GM12878 (cell line): ENCODE results near the gene COL23A1. TPM values are rescaled to one million over a fixed set of nuclear protein-coding genes. Genes with fewer than 3 reads are reported as not detected.

ENCODE experiments used
- ATAC-seq: fragments of 200-7000 bp; cut with Tn5 transposase; 3 replicates; pipeline ENCODE4 v1.9.1; 2020; ENCODE audit warnings: mild to moderate bottlenecking, moderate library complexity
- BruUV-seq: library from RNA; stranded (reverse); fragments of 400-500 nt; replicated peaks from 2 replicates; lab custom pipeline; 2021; lab: Mats Ljungman, UMichigan
- CTCF ChIA-PET: fragments of 300-600 bp; sonication (Branson Sonifier 250); formaldehyde crosslinking; extraction: SDS; loops from one replicate; lab custom pipeline; 2021; ENCODE audit warnings: inconsistent platforms; lab: Yijun Ruan, JAX
- POLR2A ChIA-PET: fragments of 350-600 bp; formaldehyde crosslinking; extraction: SDS; loops from one replicate; lab custom pipeline; 2021; ENCODE audit warnings: inconsistent platforms; lab: Charles Lee
- RAD21 ChIA-PET: fragments of 300-600 bp; sonication (Branson Sonifier 250); formaldehyde crosslinking; loops from one replicate; lab custom pipeline; 2023; ENCODE audit warnings: antibody characterized with exemption; ENCODE audit not compliant: unreplicated experiment; lab: Charles Lee
- SMC1A ChIA-PET: fragments of 300-600 bp; sonication (Branson Sonifier 250); formaldehyde crosslinking; loops from one replicate; lab custom pipeline; 2023; ENCODE audit not compliant: unreplicated experiment, uncharacterized antibody; lab: Charles Lee
- DNase-seq: peaks from one replicate; pipeline ENCODE4 v3.0.0-alpha.2; 2011; ENCODE audit warnings: low read depth, low spot score
- FAIRE-seq: peaks from 3 replicates; lab custom pipeline; 2011; peaks lifted over from hg19 to GRCh38; lab: Jason Lieb, UNC
- H2AFZ ChIP-seq: 2 replicates; pipeline ENCODE4 v1.6.0; 2011; ENCODE audit warnings: low read depth, low read length, control low read depth; ENCODE audit not compliant: control insufficient read depth
- H3K27ac ChIP-seq: 2 replicates; pipeline ENCODE4 v1.5.1; 2011; ENCODE audit warnings: control low read depth; ENCODE audit not compliant: control insufficient read depth, insufficient read depth
- H3K27me3 ChIP-seq, 2 experiments: replicated peaks in 1 of 2; 2 replicates each; pipeline versions ENCODE4 v1.6.0 to v1.6.1; 2011; ENCODE audit warnings: low read length in 1 of 2; ENCODE audit not compliant: control insufficient read depth in 2 of 2, insufficient read depth in 2 of 2
- H3K36me3 ChIP-seq, 2 experiments: 2 replicates each; pipeline ENCODE4 v1.5.1; 2011; ENCODE audit warnings: low read length in 1 of 2; ENCODE audit not compliant: control insufficient read depth in 2 of 2, insufficient read depth in 2 of 2
- H3K4me1 ChIP-seq: 2 replicates; pipeline ENCODE4 v1.6.1; 2011; ENCODE audit warnings: mild to moderate bottlenecking, low read length, moderate library complexity, mixed read lengths; ENCODE audit not compliant: control insufficient read depth, insufficient read depth
- H3K4me2 ChIP-seq: 2 replicates; pipeline ENCODE4 v1.6.0; 2011; ENCODE audit warnings: control low read depth; ENCODE audit not compliant: control insufficient read depth, insufficient read depth
- H3K4me3 ChIP-seq: fragments of 200-600 bp; sonication (generic); 2 replicates; pipeline ENCODE4 v1.5.1; 2016
- H3K79me2 ChIP-seq: 2 replicates; pipeline ENCODE4 v1.6.0; 2011; ENCODE audit warnings: low read length; ENCODE audit not compliant: control insufficient read depth, insufficient read depth
- H3K9ac ChIP-seq: 2 replicates; pipeline ENCODE4 v1.8.0; 2011; ENCODE audit warnings: low read length, control low read depth, mixed read lengths; ENCODE audit not compliant: control insufficient read depth, insufficient read depth
- H3K9me3 ChIP-seq: replicated peaks from 3 replicates; pipeline ENCODE4 v1.5.1; 2011; ENCODE audit warnings: mild to moderate bottlenecking, low read length; ENCODE audit not compliant: control insufficient read depth, insufficient read depth
- H4K20me1 ChIP-seq: 2 replicates; pipeline ENCODE4 v1.6.0; 2011; ENCODE audit not compliant: control insufficient read depth, insufficient read depth
- CTCF ChIP-seq, 3 experiments: IDR thresholded peaks in 2 of 3; conservative IDR thresholded peaks in 1 of 3; 2 replicates each; pipeline ENCODE4 v1.5.1; 2011; ENCODE audit warnings: low read depth in 3 of 3, low read length in 3 of 3, mild to moderate bottlenecking in 3 of 3, control low read depth in 2 of 3, moderate library complexity in 2 of 3, inconsistent platforms in 1 of 3, mixed read lengths in 1 of 3; ENCODE audit not compliant: control insufficient read depth in 2 of 3, insufficient read depth in 1 of 3; ENCODE audit errors: extremely low read depth in 1 of 3
- EP300 ChIP-seq, 2 experiments: fragments of 150-350 bp in 1 of 2; IDR thresholded peaks; 2 replicates each; pipeline ENCODE4 v1.6.1; 2011 to 2012; ENCODE audit warnings: low read depth in 2 of 2, low read length in 2 of 2, borderline replicate concordance in 1 of 2, improper control_type of control experiment in 1 of 2, inconsistent platforms in 1 of 2; ENCODE audit not compliant: control insufficient read depth in 1 of 2
- FOXK2 ChIP-seq: fragments of 450-650 bp; IDR thresholded peaks from 2 replicates; pipeline ENCODE4 v1.6.1; 2017; ENCODE audit warnings: mild to moderate bottlenecking, moderate library complexity
- MEF2B ChIP-seq: fragments of 450-650 bp; IDR thresholded peaks from 2 replicates; pipeline ENCODE4 v1.6.1; 2018; ENCODE audit warnings: mild to moderate bottlenecking, moderate library complexity; ENCODE audit not compliant: partially characterized antibody, poor library complexity, severe bottlenecking
- NFYB ChIP-seq: IDR thresholded peaks from 2 replicates; pipeline ENCODE4 v1.6.1; 2011; ENCODE audit warnings: low read depth, mild to moderate bottlenecking, low read length, improper control_type of control experiment, moderate library complexity; ENCODE audit not compliant: insufficient read depth
- POU2F2 ChIP-seq: IDR thresholded peaks from 3 replicates; pipeline ENCODE4 v1.6.1; 2011; ENCODE audit warnings: low read depth, mild to moderate bottlenecking, low read length, borderline replicate concordance
- RBBP5 ChIP-seq: fragments of 200-600 bp; sonication (generic); conservative IDR thresholded peaks from 2 replicates; pipeline ENCODE4 v1.6.1; 2016
- SIX5 ChIP-seq: IDR thresholded peaks from 2 replicates; pipeline ENCODE4 v1.6.1; 2011; ENCODE audit warnings: mild to moderate bottlenecking, low read depth, low read length, moderate library complexity; ENCODE audit not compliant: severe bottlenecking
- SMC3 ChIP-seq: IDR thresholded peaks from 2 replicates; pipeline ENCODE4 v1.6.1; 2011; ENCODE audit warnings: low read length, improper control_type of control experiment, borderline replicate concordance
- SPI1 ChIP-seq: IDR thresholded peaks from 2 replicates; pipeline ENCODE4 v1.6.1; 2011; ENCODE audit warnings: low read depth, mild to moderate bottlenecking, low read length, moderate library complexity, borderline replicate concordance; ENCODE audit not compliant: insufficient read depth
- YY1 ChIP-seq: IDR thresholded peaks from 2 replicates; pipeline ENCODE4 v1.6.1; 2011; ENCODE audit warnings: low read depth, mild to moderate bottlenecking, low read length
- ZNF274 ChIP-seq: IDR thresholded peaks from one replicate; pipeline ENCODE4 v1.8.0; 2011; ENCODE audit not compliant: insufficient read length, insufficient read depth
- WGBS: methylation state at CpG from one replicate; pipeline ENCODE4 v1.1.6; 2016; ENCODE audit warnings: low lambda C conversion rate; ENCODE audit not compliant: insufficient replicate concordance, insufficient coverage; ENCODE audit errors: missing lambda C conversion rate; 5-methylcytosine and 5-hydroxymethylcytosine counted together
- in situ Hi-C: fragments of 300-500 bp; cut with MboI; formaldehyde crosslinking; loops from 9 replicates; pipeline ENCODE4 v1.14.3; 2018; ENCODE audit warnings: mixed read lengths
- intact Hi-C: fragments of 100-400 bp; cut with micrococcal nuclease; formaldehyde crosslinking; loops from one replicate; pipeline ENCODE4 v1.14.2; 2022; ENCODE audit not compliant: unreplicated experiment
- polyA plus RNA-seq, 11 experiments: library from polyadenylated mRNA; depleted of rRNA in 4 of 11; unstranded in 6 of 11; stranded (reverse) in 5 of 11; fragments of >200 nt; fragmentation: Nextera tagmentation in 4 of 11; fragmentation: Illumina TruSeq in 1 of 11; extraction: Ambion mirVana in 4 of 11; extraction: Trizol in 1 of 11; gene quantifications; 1 replicate in 1 of 11; 2 replicates in 10 of 11; pipeline versions ENCODE4 v1.2.1 to v1.2.3, GENCODE V29; 2011 to 2016; ENCODE audit warnings: inconsistent platforms in 2 of 11, missing spikeins in 2 of 11, low read depth in 1 of 11
- total RNA-seq, 4 experiments: library from RNA; depleted of rRNA in 3 of 4; stranded (reverse); fragments of >200 nt in 3 of 4; fragmentation: Illumina TruSeq in 1 of 4; extraction: Trizol in 1 of 4; gene quantifications; 2 replicates each; pipeline versions ENCODE4 v1.2.1 to v1.2.3, GENCODE V29; 2013 to 2021
- TF ChIP-seq, protein P1 (sequence below): fragments of 450-650 bp; IDR thresholded peaks from 2 replicates; pipeline ENCODE4 v1.6.1; 2016; ENCODE audit warnings: mild to moderate bottlenecking
- TF ChIP-seq, protein P2 (sequence below): fragments of 450-650 bp; formaldehyde crosslinking; IDR thresholded peaks from 2 replicates; pipeline ENCODE4 v1.4.0; 2022; ENCODE audit warnings: mild to moderate bottlenecking, moderate library complexity

COL23A1 gene
- total and polyA plus RNA-seq, 10 of the 15 experiments (the other 5 are each of a cell fraction or from before 2014, with no cell fraction given): 0.03 to 0.83 (median 0.09) TPM; not detected in 5

DNA sequence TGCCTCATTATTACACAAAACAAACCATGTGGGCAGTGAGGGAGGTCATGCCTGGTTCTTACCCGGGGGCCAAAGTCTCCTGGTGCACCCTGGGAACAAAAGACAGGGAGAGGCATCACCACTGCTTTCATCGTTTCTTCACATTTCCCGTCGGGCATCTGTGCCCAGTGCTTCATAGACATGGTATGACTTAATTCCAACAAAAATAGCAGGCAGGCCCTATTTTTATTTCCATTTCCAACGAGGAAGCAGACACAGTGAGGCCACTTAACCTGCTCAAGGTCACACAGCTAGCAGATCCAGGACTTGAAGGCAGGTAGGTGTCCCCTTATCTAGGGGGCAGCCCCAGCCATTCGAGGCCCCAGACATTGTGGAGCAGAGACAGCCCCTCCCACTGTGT lies 322.9 kb downstream of the COL23A1 start:
- Histone ChIP-seq H3K9ac (no peak overlapping the region), H3K27ac (no peak overlapping the region), H3K27me3 (no peaks in the 10 kb centered on the region; a peak in 2 of 4 replicates), H2AFZ (no peak overlapping the region), H3K9me3 (no peaks in the 10 kb centered on the region), H4K20me1 (no peaks in the 10 kb centered on the region), H3K36me3 (no peaks in the 10 kb centered on the region), H3K4me2 (no peak overlapping the region), H3K4me3 (no peak overlapping the region), H3K4me1 (no peaks in the 10 kb centered on the region), H3K79me2 (no peaks in the 10 kb centered on the region)
- SMC1A ChIA-PET: no interaction called here
- ATAC-seq: no peak
- POLR2A ChIA-PET: no interaction called here
- TF ChIP-seq MEF2B (no peak), SIX5 (no peak), SMC3 (no peak), ZNF274 (no peak), RBBP5 (no peak), NFYB (no peak), EP300 (IDR thresholded peaks at IDR 0.05; ENCODE audit: borderline replicate concordance in 1 of 2, control insufficient read depth in 1 of 2, low read depth in 2 of 2, low read length in 2 of 2) (no peak), CTCF (IDR thresholded peaks at IDR 0.05 in 2 of 3, conservative IDR thresholded peaks at IDR 0.05 in 1 of 3; ENCODE audit: control insufficient read depth in 2 of 3, extremely low read depth in 1 of 3, insufficient read depth in 1 of 3, low read depth in 3 of 3, low read length in 3 of 3) (no peak), FOXK2 (no peak), POU2F2 (no peak), YY1 (no peak), SPI1 (no peak)
- TF ChIP-seq, protein P1, sequence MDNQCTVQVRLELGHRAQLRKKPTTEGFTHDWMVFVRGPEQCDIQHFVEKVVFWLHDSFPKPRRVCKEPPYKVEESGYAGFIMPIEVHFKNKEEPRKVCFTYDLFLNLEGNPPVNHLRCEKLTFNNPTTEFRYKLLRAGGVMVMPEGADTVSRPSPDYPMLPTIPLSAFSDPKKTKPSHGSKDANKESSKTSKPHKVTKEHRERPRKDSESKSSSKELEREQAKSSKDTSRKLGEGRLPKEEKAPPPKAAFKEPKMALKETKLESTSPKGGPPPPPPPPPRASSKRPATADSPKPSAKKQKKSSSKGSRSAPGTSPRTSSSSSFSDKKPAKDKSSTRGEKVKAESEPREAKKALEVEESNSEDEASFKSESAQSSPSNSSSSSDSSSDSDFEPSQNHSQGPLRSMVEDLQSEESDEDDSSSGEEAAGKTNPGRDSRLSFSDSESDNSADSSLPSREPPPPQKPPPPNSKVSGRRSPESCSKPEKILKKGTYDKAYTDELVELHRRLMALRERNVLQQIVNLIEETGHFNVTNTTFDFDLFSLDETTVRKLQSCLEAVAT: no peak
- TF ChIP-seq, protein P2, sequence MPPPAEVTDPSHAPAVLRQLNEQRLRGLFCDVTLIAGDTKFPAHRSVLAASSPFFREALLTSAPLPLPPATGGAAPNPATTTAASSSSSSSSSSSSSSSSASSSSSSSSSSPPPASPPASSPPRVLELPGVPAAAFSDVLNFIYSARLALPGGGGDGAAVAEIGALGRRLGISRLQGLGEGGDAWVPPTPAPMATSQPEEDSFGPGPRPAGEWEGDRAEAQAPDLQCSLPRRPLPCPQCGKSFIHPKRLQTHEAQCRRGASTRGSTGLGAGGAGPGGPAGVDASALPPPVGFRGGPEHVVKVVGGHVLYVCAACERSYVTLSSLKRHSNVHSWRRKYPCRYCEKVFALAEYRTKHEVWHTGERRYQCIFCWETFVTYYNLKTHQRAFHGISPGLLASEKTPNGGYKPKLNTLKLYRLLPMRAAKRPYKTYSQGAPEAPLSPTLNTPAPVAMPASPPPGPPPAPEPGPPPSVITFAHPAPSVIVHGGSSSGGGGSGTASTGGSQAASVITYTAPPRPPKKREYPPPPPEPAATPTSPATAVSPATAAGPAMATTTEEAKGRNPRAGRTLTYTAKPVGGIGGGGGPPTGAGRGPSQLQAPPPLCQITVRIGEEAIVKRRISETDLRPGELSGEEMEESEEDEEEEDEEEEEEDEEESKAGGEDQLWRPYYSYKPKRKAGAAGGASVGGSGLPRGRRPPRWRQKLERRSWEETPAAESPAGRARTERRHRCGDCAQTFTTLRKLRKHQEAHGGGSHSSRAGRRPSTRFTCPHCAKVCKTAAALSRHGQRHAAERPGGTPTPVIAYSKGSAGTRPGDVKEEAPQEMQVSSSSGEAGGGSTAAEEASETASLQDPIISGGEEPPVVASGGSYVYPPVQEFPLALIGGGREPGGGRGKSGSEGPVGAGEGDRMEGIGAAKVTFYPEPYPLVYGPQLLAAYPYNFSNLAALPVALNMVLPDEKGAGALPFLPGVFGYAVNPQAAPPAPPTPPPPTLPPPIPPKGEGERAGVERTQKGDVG (CRISPR knock-in tag): no peak
- RAD21 ChIA-PET: no interaction called here
- in situ Hi-C loops (no loop called here), intact Hi-C loops (no loop called here)
- DNase-seq: no peak
- WGBS: 27% methylated on average over 6 of the region's 6 CpGs
- CTCF ChIA-PET: no interaction called here
- no TSS peak for BruUV-seq
- no peak for FAIRE-seq
